KOPT-K1 (cell line): ENCODE data around the gene HPSE2.

Experiments
- H3K27ac ChIP-seq: fragments of 200-600 bp; sonication (generic); 2 replicates; pipeline ENCODE4 v1.5.1; 2016; ENCODE audit warnings: antibody characterized with exemption, mild to moderate bottlenecking, low read depth, low read length; ENCODE audit not compliant: poor library complexity, severe bottlenecking
- H3K36me3 ChIP-seq: fragments of 200-600 bp; sonication (generic); 2 replicates; pipeline ENCODE4 v1.5.1; 2017; ENCODE audit warnings: antibody characterized with exemption, mild to moderate bottlenecking, low read length, moderate library complexity; ENCODE audit not compliant: insufficient read depth
- H3K9me3 ChIP-seq: fragments of 200-600 bp; sonication (generic); 2 replicates; pipeline ENCODE4 v1.5.1; 2017; ENCODE audit warnings: antibody characterized with exemption, low read length, mild to moderate bottlenecking; ENCODE audit not compliant: insufficient read depth, poor library complexity, severe bottlenecking

HPSE2 gene

DNA sequence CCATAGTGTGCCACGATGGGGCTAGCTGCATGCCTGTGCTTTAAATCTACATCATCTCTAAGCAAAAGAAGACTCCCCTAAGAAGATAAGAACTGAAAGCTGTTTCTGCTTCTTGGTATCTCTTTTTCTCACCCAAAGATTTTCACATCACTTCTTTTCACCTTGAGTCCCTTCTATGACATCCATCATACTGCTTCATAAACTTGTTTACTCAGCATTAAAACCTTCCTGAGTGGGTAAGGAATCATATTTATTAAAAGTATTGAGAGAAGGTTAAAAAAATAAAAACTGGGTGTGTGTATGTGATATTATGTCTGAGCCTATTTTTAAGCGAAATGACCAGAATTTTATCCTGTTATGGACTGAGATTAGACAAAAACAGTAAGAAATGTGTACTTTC lies 150.3 kb downstream of the HPSE2 start:
- H3K36me3 ChIP-seq = no peaks in the 10 kb centered on the region
- H3K27ac ChIP-seq = no peak overlapping the region
- no peaks in the 10 kb centered on the region for H3K9me3 ChIP-seq

DNA sequence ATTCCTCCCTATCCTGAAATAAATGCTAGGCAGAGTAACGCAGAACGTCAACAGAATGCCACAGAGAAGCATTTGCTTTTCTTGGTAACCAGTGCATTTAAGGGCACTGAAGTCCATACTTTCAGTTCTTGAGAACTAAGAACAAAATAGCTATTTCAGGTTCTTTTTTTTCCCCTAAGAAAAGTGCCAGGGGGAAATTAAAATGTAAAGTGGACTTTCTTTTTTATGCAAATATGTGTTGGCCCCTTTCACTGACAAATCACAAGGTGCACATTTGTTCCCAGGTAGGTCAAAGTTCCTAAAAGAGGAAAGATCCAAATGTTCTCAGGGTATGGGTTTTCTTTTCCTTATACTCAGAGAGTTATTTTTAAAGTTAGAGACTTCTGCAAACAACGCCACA lies 151.5 kb downstream of the HPSE2 start:
- Histone ChIP-seq H3K36me3 (no peaks in the 10 kb centered on the region), H3K27ac (no peak overlapping the region), H3K9me3 (no peaks in the 10 kb centered on the region)

DNA sequence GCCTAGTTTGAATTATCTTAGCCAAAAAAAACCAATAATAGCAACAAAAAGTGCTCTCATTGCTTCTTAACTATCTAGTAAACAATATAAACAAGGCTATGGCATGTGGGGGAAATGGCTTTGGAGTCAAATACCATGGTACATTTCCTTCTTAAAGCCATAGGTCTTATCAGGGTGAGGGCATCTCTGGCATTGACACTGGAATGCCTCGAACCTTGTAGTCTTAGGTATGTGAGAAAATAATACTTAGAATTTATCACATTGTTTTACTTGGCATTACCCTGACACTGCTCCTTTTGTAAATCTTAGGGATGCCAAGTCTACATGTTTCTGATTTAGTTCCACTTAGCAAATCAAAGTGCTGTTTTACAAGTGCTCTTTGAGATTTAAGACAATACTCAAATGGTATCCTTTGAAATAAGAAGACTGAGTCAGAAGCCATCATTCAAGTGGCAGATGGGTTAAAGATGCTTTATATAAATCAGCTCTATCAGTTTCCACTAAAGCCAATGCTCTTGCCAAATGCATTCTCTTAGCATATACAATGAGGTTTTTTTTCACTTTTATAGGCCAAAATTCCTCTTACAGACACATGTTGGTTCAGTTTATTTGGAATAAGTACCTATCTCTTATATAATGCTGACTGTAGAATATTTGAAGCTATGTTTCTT lies 155.2 kb downstream of the HPSE2 start:
- Histone ChIP-seq H3K27ac (no peak overlapping the region), H3K36me3 (no peaks in the 10 kb centered on the region), H3K9me3 (no peaks in the 10 kb centered on the region)

DNA sequence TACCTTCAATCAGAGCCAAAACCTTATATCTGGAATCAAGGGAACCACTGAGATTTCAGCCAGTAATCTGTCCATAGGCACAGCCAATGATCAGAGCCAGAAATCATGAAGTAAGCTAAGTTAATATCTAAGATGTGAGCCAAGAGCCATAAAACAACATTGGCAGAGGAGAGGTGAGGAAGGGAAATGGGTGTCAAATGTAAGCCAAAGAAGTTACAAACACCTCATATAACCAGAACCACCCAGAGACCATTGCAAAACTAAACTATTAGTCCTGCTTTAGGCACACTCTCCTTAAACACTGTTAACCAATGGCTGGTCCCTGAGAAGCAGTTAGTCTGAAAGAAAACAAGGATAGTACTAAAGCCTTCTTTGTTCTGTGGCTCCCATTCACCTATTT lies 173.1 kb downstream of the HPSE2 start:
- Histone ChIP-seq H3K27ac (no peak overlapping the region), H3K36me3 (no peaks in the 10 kb centered on the region), H3K9me3 (no peaks in the 10 kb centered on the region)

DNA sequence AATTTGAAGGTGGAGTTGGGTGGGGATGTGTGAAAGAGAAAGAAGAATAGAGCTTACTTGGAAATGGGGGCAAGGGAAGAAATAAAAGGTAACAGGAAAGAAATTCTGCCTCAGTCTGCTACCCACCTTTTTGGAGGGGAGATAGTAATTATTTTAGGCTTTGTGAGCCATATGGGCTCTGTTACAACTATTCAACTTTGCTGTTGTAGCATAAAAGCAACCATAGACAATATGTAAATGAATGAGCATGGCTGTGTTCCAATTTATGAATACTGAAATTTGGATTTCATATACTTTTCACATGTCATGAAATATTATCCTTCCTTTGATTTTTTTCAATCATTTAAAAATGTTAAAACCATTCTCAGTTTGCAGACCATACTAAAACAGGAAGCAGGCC lies 176.9 kb downstream of the HPSE2 start:
- H3K27ac ChIP-seq = no peak overlapping the region
- no peaks in the 10 kb centered on the region for H3K36me3 ChIP-seq
- H3K9me3 ChIP-seq = no peaks in the 10 kb centered on the region

DNA sequence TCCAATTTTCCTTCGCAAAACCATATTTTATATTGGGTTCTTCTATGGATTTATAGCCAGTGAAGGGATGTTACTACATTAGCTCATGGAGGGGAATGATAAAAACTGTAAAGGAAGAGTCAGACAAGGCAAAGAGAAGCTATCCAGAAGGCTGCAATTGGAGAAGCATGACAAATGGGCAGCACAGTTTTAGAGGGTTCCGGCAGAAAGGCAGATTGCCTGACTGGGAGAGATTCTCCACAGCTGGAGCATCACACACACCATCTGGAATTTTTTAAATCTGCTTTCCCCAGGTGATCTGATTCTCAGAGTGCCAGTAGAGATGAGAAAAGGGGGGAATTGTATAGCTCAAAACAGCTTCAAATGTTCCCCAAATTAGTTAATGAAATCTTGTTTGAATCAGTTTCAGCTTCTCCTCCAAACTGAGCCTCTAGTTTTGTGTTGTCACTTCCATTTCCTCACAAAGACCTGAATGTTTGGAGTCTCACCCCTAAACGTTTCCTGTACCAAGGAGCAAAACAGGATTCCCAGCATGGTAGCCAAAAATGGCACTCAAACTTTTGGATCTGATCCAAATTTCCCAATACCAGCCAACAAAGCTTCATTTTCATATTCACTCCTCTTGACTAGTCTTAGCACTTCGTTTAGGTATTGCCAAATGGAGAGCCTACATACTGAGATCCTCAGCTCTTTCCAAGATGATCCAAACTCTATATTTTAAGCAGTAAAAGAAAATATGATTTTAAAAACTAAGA lies 177.5 kb downstream of the HPSE2 start:
- H3K9me3 ChIP-seq = no peaks in the 10 kb centered on the region
- H3K27ac ChIP-seq = no peak overlapping the region
- H3K36me3 ChIP-seq = no peaks in the 10 kb centered on the region

DNA sequence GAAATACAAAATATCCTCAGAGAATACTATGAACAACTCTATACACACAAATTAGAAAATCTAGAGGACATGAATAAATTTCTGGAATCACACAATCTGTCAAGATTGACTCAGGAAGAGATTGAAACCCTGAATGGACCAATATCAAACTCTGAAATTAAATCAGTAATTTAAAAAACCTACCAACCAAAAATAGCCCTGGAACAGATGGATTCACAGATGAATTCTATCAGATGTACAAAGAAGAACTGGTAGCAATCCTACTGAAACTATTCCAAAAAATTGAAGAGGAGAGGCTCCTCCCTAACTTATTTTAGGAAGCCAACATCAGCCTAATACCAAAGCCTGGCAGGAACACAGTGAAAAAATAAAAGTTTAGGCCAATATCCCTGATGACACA lies 190.0 kb downstream of the HPSE2 start:
- H3K27ac ChIP-seq = no peak overlapping the region
- no peaks in the 10 kb centered on the region for H3K36me3 ChIP-seq
- H3K9me3 ChIP-seq = no peaks in the 10 kb centered on the region

DNA sequence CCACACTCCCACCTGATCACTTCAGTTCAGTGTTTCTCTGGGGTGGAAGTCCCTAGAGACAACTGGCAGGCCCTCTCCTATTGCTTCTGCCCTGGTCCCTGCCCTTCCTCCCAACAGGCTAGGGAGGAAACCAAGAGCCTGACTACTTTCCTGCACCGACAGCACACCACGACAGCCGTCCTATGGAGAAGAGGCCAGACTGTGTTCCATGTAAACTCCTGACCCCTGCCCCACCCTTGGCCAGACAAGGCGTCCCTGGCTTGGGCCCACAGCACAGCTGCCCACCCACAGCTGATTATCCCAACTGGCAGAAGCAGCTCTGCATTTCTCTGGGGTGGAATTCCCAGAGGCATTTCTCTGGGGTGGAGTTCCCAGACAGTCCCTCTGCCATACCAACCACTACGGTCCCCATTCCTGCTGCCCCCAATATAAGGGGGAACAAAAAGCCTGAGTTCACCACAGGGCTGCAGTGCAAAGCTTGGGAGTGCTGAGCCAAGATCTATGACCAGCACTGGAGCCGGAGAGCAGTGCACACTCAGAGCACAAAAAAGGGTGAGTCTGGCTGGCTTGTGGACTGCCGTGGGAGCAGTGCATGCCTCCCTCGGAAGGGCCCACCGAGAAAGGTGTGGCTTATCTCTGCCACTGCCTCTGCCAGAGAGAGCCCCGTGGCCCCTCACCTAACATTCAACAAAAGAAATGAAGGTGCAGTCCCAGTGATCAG lies 193.4 kb downstream of the HPSE2 start:
- H3K9me3 ChIP-seq = no peaks in the 10 kb centered on the region
- H3K27ac ChIP-seq = no peak overlapping the region
- no peaks in the 10 kb centered on the region for H3K36me3 ChIP-seq

DNA sequence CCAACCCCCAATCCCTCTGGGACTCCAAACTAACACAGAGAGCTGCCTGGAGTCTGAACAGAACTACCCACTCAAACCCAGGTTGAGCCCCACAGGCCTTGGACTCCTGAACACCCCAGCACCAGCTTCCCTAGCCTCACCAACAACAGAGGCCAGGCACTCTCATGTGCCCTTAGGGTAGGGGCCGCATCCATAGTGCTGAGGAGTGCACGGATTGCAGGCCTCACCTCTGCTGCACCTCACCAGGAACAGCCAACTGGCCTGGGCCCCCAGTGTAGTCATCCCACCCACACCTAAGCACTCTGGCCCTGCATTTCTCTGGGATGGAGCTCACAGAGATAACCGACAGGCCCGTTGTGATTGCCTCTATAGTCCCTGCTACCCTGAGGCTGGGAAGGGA lies 194.2 kb downstream of the HPSE2 start:
- Histone ChIP-seq H3K9me3 (no peaks in the 10 kb centered on the region), H3K36me3 (no peaks in the 10 kb centered on the region), H3K27ac (no peak overlapping the region)

DNA sequence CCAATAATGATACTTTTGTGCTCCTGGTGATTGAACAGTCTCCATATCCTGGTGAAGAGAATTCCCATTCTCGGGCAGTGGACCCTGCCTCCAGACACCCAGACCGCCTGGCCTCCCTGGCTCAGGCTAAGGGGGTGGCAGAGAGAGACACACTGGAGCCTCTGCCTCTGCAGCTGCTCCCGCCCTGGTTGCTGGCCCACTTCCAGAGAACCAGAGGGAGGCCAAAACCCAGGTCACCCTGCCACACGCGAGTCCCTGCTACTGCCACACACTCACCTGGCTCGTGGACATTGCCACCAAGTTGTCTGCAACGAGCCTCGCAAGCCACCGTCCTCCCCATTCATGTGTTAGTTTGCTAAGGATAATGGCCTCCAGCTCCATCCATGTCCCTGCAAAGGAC lies 221.8 kb downstream of the HPSE2 start:
- Histone ChIP-seq H3K27ac (no peak overlapping the region), H3K36me3 (no peaks in the 10 kb centered on the region), H3K9me3 (no peaks in the 10 kb centered on the region)

DNA sequence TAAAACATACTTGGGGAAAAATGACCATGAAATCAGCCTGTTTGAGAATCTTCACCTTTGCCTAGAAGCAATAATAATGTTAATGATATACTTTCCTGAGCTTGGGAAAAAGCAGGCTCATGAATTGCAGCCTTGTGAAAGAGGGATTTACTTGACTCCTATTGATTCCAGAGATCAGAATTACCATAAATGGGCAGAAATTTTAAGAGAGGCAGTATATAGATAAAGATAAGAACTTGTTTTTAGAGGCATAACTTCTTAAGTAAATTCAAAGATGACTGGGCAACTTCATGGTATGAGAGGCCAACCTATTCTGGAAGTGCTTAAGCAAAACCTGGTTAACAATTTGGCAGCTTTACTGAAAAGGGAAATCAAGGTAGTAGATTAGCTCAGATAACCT lies 225.4 kb downstream of the HPSE2 start:
- Histone ChIP-seq H3K36me3 (no peaks in the 10 kb centered on the region), H3K27ac (no peak overlapping the region), H3K9me3 (peaks cover 10% of the 10 kb centered on the region)

DNA sequence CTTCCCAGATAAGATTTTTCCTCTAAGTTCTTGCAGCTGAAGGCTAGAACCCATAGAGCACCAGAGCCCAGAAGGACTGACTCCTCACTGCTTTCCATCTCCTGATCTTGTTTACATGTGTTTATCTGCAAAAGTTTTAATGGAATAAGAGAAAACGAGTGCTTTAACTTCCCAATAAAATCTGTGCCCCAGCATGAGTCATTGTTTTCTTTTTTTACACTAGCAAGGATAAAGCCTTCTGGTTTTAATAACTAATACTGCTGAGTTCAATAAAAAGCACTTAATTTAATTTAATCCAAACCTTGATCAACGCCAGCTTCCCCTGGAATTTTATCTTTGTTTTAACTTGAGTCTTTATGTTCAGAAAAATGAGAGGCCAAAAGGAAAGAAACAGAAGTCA lies 227.6 kb downstream of the HPSE2 start:
- H3K9me3 ChIP-seq = peaks cover 11% of the 10 kb centered on the region
- no peak overlapping the region for H3K27ac ChIP-seq
- H3K36me3 ChIP-seq = no peaks in the 10 kb centered on the region

DNA sequence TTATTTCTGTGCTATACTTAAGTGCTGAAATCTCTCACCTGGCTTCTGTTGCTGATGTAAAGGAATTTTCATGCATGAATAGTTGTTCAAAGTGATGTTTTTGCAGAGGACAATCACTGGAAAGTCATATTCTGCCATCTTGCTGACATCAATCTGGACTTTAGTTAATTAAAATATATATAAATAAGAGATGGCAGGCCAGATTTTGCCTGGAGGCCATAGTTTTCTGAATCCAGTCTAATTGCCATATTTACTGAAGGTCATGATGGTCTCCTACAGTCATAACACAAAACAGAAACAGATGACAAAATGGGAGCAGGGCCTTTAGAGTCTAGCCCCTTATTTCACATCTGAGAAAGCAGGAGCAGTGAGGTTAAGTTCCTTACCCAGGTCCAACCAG lies 228.2 kb downstream of the HPSE2 start:
- Histone ChIP-seq H3K9me3 (peaks cover 11% of the 10 kb centered on the region), H3K36me3 (no peaks in the 10 kb centered on the region), H3K27ac (no peak overlapping the region)

DNA sequence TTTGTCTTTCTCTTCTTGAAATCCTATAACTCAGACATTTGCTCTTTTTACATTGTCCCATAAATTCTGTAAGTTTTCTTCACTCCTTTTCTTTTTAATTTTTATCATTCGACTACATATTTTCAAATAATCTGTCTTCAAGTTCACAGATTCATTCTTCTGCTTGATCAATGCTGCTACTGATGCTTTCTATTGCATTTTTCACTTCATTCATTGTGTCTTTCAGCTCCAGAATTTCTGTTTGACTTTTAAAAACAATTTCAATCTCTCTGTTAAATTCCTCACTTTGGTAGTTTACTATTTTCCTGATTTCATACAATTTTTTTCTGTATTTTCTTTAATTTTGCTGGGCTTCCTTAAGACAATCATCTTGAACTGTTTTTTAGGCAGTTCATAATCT lies 230.4 kb downstream of the HPSE2 start:
- no peak overlapping the region for H3K27ac ChIP-seq
- peaks cover 11% of the 10 kb centered on the region for H3K9me3 ChIP-seq
- no peaks in the 10 kb centered on the region for H3K36me3 ChIP-seq

DNA sequence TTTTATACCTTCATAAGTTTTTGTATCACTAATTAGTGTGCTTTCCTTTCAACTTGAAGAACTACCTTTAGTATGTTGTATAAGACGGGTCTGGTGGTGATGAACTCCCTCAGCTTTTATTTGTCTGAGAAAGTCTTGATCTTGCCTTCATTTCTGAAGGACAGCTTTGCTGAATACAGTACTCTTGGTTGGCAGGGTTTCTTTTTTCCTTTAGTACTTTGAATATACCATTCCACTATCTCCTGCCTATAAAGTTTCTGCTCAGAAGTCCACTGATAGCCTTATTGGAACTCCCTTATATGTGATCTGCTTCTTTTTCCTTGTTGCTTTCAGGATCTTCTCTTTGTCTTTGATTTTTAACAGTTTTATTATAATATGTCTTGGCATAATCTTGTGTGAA lies 230.9 kb downstream of the HPSE2 start:
- Histone ChIP-seq H3K9me3 (peaks cover 11% of the 10 kb centered on the region), H3K36me3 (no peaks in the 10 kb centered on the region), H3K27ac (no peak overlapping the region)
